GM19351 (cell line): ENCODE results near the gene NELFB.
A peak's percentile ranks its signal among the peaks of the same experiment; 100 is the strongest.

ENCODE experiments used
- ATAC-seq: cut with Tn5 transposase; IDR thresholded peaks from one replicate; pipeline ENCODE4 v1.9.1; 2021; ENCODE audit warnings: mild to moderate bottlenecking, moderate library complexity; ENCODE audit not compliant: unreplicated experiment

Gene NELFB

DNA sequence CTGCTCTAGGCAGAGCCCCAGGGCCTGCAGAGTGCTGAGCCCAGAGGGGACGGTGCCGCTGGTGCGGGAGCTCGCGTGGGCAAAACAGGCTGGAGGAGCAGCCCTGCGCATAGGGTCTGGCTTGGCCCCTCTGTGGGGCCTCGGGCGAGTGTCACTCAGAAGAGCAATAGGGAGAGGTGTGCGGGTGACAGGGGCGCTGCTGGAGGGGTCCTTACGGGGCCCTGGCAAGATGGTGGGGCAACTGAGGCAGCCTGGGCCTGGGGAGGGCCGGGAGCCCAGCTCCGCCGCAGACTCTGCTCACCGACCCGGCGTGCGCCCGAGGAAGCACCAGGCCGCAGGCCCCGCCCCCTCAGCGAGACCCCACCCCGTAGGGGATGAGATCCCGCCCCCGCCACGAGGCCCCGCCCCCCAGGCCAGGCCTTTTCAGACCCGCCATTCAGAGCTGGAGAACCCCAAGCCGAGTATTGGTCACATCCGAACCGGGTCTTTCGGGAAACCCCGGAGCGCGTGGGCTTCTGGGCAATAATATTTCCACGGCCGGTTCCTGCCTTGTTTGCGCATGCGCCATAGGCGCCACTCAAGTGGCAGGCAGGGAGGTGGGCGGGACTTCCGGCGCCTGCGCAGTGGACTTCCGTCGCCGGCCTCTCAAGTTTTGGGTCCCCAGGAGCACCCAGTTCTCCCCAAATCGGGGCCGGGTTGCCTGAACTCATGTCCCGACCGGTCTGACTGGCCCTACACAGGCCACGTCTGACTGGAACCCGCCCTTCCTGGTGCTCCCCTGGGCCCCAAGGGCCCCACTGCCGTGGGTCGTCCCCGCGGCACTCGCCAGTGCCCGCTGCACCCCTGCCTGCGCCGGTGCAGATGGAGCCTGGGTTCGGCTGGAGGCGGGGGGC is 31.8 kb upstream of the NELFB start:
- ATAC-seq, result peak; percentile 74

DNA sequence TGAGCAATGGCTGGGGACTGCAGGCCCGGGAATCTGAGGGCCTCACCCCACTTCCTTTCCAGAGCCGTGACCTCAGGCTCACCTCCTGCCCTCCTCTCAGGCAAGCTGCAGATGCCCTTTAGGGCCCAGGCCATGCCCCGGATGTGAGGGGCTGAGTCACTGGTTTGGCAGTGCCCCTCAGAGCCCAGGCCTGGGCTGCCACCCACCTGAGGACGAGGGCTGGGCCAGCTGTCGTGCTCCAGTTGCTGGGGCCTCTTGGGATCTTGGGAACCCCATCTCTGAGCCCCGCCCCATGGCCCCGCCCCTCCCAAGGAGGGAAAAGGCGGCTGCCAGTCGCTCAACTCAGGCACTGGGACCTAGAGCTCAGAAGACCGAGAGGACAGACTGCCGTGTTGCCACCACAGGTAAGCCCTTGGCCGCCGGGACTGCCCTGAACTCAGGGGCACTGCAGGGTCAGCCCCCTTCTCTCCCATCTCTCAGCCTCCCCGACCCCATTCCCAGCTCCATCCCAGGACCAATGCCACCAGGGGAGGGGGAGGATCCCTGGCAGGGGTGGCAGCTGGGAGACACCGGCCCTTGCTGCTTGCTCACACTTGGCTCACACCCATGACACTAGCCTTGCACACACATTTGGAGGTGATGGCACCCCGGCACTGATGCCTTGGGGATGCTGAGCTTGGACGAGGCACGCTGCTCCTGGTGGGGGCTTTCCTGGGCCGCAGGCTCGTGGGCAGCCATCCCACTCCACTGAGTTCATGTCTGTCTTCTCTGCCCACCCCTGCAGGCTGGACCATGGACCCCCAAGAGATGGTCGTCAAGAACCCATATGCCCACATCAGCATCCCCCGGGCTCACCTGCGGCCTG is 30.1 kb upstream of the NELFB start, which contains the start of gene CYSRT1:
CYSRT1 (plus strand) TSS at position 345 of the 865 bp plus-strand sequence; CDS start at position 793, 448 bp downstream.
- no peak for ATAC-seq

DNA sequence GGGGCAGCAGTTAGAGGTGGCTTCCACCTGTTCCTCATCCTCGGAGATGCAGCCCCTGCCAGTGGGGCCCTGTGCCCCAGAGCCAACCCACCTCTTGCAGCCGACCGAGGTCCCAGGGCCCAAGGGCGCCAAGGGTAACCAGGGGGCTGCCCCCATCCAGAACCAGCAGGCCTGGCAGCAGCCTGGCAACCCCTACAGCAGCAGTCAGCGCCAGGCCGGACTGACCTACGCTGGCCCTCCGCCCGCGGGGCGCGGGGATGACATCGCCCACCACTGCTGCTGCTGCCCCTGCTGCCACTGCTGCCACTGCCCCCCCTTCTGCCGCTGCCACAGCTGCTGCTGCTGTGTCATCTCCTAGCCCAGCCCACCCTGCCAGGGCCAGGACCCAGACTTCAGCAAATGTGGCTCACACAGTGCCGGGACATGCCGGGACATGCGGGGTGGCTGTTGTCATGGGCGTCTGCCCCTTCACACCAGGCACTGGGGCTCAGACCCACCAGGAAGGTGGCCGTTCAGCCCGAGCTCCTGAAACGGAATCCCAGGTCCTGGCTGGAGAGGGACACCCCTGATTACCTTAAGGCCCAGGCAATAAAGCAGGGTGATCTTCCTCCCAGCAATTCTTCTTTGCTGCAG is 29.3 kb upstream of the NELFB start:
- ATAC-seq, result no peak

DNA sequence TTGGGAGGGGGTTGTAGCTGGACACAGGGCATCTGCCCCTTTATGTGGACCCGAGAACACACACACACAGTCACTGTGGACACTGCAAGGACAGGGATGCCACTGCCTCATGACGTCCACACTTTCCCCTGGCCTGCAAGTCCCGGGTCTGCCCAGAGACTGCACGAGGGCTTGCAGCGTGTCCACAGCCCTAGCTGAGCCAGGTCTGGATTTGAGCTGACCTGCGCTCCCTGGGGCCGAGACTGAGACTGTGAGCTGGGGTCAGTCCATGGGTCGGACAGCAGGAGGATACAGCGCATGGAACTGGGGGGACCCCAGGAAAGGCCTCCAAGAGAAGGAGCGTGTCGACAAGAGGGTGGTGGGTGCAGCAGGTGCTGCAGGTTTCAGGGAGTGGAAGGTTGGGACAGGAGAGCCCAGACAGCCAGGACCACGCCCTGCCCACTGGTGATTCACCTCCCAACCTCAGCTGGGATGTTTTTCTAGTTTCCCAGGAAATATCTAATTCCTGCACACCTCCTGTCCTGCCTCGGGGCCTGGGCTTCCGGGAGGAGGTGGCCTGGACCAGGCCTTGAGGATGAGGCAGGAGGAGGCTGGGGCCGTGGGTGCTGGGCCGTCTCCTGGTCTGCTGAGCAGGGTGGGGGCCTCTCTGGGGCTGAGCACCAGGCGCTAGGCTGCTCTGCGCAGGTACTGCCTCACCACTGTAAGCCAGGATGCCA is 28.6 kb upstream of the NELFB start:
- no peak for ATAC-seq

DNA sequence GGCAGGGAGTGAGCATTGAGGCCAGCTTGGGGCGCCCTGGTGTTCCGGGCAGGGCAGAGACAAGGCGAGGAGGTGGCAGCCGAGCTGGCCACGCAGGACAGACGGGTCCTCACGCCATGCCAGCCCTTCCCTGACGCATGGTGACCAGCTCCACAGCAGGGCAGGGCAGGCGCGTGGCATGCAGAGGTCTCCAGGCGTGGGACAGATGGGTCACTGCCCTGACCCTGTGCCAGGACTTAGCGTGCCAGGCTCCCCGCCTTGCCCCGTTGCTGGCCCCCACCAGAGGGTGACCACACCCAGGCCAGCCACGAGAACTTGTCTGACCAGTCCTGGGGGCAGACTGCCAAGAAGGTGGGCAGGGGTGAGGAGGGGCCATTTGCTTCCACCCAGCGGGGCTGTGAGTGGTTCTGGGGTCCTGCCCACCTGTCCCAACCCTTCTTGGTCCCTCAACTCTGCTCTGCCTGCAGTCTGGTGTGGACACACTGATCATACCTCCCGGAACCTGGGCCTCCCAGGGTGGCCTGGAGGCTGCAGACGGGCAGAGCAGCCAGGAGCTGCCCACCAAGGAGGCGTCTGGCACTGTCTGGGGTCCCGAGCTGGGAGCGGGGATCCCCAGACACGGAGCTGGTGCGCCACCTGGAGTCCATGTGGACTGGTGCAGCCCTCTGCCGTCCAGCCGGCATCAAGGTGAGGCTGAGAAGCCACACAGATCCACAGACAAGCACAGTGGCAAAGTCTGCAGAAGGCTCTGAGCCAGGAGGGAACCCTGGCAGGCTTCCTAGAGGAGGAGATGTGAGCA is 27.9 kb upstream of the NELFB start, which contains the start of gene RNF224:
RNF224 (plus strand) TSS at position 449 of the 799 bp plus-strand sequence. CDS start 834 bp downstream, outside the sequence.
- no peak for ATAC-seq

DNA sequence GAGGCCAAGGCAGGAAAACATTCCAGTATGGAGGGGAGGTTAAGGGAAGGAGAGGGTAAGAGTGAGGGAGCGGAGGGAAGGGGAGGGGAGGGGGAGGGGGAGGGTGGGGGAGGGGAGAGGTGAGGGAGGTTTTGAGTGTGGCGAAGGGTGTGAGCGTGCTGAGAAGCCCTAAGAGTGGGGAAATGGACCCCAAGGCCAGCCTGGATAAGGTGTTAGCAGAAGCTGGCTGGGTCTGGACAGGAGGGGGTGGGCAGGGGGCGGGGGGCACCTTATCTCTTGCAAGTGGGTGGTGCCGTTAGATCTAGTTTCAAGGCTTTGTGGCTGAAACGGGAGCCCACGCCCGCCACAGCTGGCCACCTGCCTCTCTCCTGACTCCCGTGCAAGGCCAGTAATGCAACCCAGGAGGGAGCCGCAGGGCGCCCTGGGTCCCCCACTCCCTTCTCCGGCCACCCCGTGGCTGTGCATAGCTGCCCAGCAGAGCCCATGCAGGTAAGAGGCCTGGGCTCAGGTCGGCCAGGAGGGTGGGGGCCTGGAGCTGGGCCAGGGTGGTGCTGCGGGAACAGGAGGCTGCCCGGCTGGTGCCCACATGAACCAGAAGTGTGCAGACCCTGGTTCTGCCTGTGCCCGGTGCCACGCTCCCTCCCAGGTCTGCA is 27.1 kb upstream of the NELFB start:
- ATAC-seq, result no peak

DNA sequence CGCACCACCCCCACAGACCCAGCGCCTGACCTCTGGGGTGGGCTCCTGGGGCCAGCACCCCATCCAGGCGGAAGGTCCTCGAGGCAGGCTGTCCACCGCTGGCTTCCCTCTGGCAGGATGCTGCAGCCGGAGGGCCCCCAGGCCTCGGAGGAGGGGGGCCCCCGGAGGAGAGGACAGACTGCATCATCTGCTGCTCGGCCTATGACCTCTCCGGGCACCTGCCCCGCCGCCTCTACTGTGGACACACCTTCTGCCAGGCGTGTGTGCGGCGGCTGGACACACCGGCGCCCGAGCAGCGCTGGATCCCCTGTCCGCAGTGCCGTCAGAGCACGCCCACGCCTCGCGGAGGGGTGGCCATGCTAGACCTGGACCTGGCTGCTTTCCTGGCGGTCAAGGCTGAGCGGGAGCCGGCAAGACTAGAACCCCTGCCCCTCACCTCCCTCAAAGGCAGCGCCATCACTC is 26.6 kb upstream of the NELFB start:
- ATAC-seq, result no peak

DNA sequence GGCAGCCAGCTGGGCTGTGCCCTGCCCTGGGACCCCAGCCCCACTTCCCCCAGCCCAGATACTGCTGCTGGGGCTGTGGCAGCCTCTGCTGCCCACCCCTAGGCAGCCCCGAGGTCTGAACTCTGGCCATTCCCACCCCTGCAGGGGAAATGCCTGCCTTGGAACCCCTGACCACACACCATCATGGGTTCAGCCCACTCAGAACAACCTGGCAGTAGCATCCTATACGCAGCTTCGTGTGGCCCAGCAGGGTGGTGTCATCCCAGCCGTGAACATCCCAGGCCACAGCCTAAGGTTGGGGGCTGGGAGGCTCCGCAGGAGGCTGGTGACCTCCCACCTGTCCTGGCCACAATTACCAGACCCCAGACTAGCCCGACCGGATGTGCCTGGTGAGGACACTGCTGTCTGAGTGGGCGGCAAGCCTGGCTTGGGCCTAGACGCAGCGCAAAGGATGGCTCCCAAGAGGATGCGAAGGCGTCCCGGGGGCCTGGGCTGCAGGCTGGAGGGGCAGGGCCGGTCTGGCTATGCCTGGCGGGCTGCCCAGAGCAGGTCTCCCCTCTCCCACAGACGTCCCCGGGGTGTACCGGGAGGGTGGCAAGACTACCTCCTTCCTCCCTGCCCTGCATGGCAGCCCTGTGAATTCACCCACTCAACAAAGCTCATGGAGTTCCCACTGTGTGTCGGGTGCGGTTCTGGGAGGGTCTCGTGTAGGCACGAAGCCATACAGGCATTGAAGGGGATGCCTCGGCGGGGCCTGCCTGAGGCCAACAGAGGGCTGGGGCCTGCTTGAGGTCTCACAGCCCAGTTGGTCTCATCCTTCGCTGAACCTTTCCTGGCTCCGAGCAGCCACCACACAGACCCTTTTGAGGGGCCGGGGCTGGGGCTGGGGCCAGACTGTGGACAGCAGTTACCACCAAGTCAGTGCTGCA is 25.9 kb upstream of the NELFB start:
- no peak for ATAC-seq

DNA sequence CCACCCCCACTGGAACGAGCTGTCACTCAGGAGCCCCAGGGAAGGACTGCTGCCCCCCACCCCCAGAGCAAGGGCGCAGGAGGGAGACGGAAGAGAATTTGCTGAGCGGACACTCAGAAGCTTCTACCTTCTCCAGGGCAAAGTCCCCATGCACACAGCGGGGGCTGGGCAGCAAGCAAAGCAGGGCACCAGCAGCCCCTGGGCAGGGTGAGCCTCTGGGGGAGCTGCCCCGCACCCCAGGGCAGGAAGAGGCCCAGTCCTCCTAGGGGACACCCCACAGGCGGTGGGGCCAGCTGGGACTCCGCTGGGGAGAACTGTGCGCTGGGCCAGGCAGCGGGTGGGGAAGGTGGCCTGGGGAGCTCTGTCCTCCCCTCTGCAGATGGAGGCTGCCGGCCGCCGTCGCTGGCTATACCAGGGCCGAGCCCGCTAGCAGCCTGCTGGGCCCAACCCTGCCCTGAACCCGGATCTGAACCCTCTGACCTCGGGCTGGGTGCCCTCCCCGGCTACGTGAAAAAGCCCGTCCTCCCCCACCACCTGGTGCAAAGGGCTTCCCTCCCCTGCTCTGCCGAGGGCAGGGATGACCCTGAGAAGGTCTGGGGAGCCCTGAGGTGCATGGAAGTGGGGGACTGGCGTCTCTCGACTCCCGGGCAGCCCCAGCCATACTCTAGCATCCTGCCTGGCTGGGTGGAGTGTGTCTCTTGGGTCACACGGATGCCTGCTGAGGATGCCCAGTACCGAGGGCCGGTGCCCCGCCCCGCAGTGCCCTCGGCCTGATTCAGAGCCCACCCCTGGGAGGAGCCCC is 25.0 kb upstream of the NELFB start:
- ATAC-seq, result no peak

DNA sequence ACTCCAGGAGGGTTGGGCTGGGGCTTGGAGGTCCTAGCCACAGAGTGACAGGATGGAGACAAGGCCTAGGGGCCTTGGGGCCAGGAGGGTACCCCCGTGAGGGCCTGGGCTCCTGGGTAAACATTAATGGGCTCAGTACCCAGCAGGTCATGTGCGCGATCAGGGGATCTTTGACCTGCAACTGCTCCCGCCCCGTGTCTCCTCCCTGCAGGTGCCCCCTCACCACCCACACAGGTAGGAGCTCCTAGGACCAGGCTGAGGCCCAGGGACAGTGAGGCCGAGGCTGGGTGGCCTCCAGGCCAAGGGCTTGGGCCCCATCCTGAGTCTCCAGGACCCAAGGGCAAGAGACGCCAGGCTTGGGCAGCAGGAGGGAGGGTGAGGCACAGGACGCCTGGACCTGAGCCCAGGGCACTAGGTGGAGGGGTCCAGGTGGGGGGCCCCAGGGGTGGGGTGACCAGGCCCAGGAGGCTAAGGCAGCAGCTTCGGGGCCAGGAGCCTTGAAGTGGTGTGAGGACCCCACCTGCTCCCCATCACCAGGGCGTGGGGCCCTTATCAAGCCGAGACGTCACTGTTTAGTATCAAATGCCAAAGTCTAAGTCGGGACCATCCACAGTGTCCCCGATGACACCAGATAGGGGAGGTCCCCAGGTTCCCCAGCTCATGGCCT is 24.3 kb upstream of the NELFB start, which contains the start of gene SLC34A3:
SLC34A3 (plus strand) TSS at position 197 of the 667 bp plus-strand sequence. CDS start 802 bp downstream, outside the sequence.
- no peak for ATAC-seq

DNA sequence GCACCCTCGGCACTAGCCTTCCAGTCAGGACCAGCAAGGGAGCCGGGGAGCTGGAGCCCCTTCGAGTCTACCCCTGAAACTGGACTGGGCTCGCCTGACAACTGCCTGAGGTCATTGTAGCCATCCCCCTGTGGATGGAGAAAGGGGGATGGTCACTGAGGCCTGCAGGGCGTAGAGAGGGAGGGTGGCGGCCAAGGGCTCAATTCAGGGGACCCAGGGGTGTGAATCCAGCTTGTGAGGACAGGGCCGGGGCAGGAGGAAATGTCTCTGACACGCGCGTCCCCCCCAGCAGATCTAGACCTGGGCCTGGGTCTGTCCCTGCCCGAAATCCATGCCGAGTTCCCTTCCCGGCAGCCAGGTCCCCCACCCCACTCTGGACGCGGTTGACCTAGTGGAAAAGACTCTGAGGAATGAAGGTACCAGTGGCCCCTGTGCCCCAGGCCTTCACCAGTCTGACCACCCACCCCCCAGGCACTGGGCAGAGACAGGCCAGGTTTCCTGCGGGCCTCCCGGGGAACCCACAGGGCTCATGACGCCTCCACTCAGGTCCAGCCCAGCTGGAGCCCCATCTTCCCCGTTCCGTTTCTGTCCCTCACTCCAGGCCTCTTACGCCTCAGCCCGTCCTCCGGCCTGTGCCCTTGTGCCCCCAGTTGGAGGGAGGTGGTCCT is 23.6 kb upstream of the NELFB start:
- ATAC-seq, result no peak

DNA sequence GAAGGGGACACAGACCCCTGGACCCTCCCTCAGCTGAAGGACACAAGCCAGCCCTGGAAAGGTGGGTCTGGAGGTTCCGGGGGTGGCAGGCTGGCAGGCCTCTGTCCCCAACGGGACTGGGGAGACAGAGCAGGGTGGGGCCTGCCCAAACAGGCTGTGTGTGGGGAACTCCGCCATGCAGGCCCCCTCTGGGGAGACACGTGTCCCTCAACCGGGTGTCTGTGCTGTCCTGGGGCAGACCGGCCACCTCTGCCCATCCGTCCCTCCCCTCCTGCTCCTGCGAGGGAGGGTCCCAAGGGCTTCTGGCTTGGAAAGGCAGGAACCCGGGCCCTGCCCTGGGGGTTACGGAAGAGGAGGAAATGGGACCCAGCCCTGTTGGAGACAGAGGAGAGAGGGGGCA is 23.0 kb upstream of the NELFB start:
- no peak for ATAC-seq

DNA sequence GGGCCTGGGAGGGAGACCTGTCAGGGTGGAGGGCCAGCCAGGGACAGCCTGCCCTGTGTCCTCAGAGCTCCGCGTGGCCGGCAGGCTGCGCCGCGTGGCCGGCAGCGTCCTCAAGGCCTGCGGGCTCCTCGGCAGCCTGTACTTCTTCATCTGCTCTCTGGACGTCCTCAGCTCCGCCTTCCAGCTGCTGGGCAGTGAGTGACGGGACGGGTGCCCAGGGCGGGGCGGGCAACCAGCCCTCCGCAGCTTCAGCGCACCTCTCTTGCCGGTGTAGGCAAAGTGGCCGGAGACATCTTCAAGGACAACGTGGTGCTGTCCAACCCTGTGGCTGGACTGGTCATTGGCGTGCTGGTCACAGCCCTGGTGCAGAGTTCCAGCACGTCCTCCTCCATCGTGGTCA is 22.6 kb upstream of the NELFB start:
- ATAC-seq, result no peak

DNA sequence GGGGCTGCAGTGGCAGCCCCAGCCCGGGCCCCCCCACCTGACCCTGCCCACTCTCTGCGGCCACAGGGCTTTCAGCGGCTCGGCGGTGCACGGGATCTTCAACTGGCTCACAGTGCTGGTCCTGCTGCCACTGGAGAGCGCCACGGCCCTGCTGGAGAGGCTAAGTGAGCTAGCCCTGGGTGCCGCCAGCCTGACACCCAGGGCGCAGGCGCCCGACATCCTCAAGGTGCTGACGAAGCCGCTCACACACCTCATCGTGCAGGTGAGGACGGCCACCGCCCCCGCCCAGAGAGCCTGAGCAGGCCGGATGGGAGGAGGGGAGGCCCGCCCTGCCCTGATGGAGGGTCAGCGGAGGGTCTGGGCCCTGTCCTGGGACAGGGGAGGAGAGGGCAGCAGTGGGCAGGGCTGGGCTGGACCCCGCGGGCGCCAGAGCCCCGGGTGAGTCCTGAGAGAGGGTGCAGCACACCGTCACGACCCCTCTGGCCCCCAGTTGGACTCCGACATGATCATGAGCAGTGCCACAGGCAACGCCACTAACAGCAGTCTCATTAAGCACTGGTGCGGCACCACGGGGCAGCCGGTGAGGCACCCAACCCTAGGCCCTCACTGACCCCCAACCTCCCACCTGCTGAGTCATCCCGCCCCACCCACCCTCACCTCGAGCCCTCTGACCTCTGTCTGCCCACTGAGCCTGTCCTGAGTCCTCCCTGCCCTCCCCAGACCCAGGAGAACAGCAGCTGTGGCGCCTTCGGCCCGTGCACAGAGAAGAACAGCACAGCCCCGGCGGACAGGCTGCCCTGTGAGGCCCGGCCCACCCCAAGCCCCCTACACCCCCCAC is 21.8 kb upstream of the NELFB start:
- ATAC-seq, result no peak

DNA sequence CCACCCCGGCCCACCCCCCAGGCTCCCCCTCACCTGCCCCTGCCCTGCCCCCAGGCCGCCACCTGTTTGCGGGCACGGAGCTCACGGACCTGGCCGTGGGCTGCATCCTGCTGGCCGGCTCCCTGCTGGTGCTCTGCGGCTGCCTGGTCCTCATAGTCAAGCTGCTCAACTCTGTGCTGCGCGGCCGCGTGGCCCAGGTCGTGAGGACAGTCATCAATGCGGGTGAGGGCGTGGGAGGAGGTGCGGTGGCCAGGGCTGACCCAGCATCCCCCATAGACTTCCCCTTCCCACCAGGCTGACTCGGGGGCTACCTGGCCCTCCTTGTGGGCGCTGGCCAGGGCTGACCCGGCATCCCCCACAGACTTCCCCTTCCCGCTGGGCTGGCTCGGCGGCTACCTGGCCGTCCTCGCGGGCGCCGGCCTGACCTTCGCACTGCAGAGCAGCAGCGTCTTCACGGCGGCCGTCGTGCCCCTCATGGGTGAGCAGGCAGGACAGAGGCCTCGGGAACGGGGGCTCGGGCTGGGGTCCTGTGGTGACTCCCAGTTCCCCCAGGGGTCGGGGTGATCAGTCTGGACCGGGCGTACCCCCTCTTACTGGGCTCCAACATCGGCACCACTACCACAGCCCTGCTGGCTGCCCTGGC is 21.0 kb upstream of the NELFB start:
- ATAC-seq, result no peak
